ENCODE results near the gene YKT6.

DNA sequence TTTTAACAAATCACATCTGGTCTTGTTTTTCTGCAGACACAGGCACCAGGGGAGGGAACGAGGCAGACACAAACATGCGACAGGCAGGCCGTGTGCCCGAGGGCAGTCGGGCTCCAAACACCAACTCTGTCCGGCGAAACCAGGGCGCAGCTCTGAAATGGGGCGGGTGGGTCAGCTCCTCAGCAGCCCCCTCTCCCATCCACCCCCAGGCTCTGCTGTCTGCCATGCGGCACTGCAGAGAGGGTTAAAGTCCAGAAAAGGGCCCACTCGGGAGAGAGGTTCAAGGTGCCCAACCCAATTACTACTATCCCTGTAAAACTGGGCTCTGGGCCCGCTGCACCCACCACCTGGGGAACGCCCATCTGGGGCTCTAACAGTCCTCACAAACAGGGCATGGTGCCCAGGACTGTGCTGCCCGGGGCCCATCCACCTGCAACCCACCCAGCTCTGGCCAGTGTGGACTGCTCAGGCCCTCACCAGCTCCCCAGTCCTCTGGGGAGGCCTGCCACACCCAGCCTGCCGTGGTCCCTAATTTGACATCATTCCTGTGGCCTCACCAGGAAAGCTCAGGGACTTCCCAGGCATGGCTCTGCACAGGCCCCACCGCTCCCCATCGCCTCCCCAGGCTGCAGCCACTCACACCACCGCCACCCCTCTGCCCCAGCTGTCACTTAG is 18.7 kb downstream of the YKT6 start:
- TF ChIP-seq POLR2AphosphoS5 (IDR thresholded peaks at IDR 0.05) (no peak), POLR2A (IDR thresholded peaks at IDR 0.05) (no peak)
- TF ChIP-seq, protein P1, sequence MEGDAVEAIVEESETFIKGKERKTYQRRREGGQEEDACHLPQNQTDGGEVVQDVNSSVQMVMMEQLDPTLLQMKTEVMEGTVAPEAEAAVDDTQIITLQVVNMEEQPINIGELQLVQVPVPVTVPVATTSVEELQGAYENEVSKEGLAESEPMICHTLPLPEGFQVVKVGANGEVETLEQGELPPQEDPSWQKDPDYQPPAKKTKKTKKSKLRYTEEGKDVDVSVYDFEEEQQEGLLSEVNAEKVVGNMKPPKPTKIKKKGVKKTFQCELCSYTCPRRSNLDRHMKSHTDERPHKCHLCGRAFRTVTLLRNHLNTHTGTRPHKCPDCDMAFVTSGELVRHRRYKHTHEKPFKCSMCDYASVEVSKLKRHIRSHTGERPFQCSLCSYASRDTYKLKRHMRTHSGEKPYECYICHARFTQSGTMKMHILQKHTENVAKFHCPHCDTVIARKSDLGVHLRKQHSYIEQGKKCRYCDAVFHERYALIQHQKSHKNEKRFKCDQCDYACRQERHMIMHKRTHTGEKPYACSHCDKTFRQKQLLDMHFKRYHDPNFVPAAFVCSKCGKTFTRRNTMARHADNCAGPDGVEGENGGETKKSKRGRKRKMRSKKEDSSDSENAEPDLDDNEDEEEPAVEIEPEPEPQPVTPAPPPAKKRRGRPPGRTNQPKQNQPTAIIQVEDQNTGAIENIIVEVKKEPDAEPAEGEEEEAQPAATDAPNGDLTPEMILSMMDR (IDR thresholded peaks at IDR 0.05) = no peak
